ENCODE measurements around the gene ANO6.
"Not testable (repeated sequence)": the region's sequence is repeated elsewhere in the genome, so short reads cannot be mapped to it uniquely, and the experiment has no call there.

Gene ANO6

GRCh38 chr12:45244561-45245343, 28.9 kb downstream of the ANO6 start:
- no peak for DNase-seq

- no peak for DNase-seq
Observed at GRCh38 chr12:45246236-45246635, 30.3 kb downstream of the ANO6 start.

GRCh38 chr12:45247589-45247988, 31.7 kb downstream of the ANO6 start:
- no peak for DNase-seq

GRCh38 chr12:45248095-45248494, 32.2 kb downstream of the ANO6 start:
- DNase-seq, result no peak

GRCh38 chr12:45254254-45254653, 38.4 kb downstream of the ANO6 start:
- DNase-seq, result no peak

GRCh38 chr12:45256721-45257120, 40.8 kb downstream of the ANO6 start:
- DNase-seq, result no peak

GRCh38 chr12:45257185-45257930, 41.5 kb downstream of the ANO6 start:
- DNase-seq, result no peak

- DNase-seq, result no peak
Observed at GRCh38 chr12:45259675-45260074, 43.8 kb downstream of the ANO6 start.

- DNase-seq, result no peak
Observed at GRCh38 chr12:45260104-45260815, 44.4 kb downstream of the ANO6 start.

- DNase-seq, result no peak
Observed at GRCh38 chr12:45260854-45261253, 45.0 kb downstream of the ANO6 start.

- not testable (repeated sequence) for DNase-seq
Observed at GRCh38 chr12:45262185-45262584, 46.3 kb downstream of the ANO6 start.

- DNase-seq, result no peak
Observed at GRCh38 chr12:45263587-45263986, 47.7 kb downstream of the ANO6 start.

GRCh38 chr12:45268672-45269411, 52.9 kb downstream of the ANO6 start:
- no peak for DNase-seq

- DNase-seq, result no peak
Observed at GRCh38 chr12:45269412-45269751, 53.5 kb downstream of the ANO6 start.

GRCh38 chr12:45270951-45271350, 55.1 kb downstream of the ANO6 start:
- DNase-seq, result no peak

GRCh38 chr12:45273717-45274271, 57.9 kb downstream of the ANO6 start:
- DNase-seq, result no peak

- no peak for DNase-seq
Observed at GRCh38 chr12:45276154-45276755, 60.4 kb downstream of the ANO6 start.

- no peak for DNase-seq
Observed at GRCh38 chr12:45278447-45278846, 62.6 kb downstream of the ANO6 start.

- no peak for DNase-seq
Observed at GRCh38 chr12:45279931-45280830, 64.3 kb downstream of the ANO6 start.

- DNase-seq, result no peak
Observed at GRCh38 chr12:45281994-45282393, 66.1 kb downstream of the ANO6 start.

GRCh38 chr12:45282411-45282810, 66.5 kb downstream of the ANO6 start:
- no peak for DNase-seq

All from stimulated activated naive CD4-positive, alpha-beta T cell (primary cell).